Femur (tissue), 1 donor: ENCODE results near the gene ARHGAP15.
A peak's percentile ranks its signal among the peaks of the same experiment; 100 is the strongest.

ENCODE experiments used
- DNase-seq: peaks from one replicate; pipeline ENCODE4 v3.0.0-alpha.2; 2017

Gene ARHGAP15

DNA sequence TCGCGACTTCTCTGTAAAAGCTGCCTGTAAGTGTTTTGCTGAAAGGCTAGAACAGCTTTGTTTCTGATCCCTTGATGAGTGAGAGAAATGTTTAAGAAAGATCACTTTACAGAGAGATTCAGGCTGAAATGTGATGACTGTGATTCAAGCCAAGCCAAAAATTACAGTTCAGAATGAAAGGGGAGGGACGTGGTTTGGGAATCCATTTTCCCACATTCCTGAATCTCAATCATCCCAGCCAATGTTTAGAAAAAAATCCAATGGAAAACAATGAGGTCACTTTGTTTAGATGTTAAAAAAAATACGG lies 416.7 kb downstream of the ARHGAP15 start:
- peak; percentile 41 for DNase-seq

DNA sequence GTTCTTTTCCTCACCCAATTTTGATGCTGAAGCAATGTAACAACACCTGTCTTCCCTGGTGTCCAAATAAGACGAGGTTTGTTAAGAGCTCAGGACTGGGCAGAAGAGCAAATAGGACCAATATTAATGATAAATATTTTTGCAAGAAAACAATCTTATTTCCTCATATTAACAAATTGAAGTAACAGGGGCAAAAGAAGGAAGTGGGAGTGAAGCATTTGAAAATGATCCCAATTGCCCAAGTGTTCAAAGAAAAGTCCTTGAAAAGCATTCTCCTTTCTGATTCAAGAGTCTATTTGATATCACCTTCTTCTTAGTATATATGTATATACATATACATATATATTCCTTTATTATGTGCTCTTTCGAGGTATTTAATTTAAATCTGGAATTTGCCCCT lies 418.8 kb downstream of the ARHGAP15 start:
- DNase-seq, result no peak

DNA sequence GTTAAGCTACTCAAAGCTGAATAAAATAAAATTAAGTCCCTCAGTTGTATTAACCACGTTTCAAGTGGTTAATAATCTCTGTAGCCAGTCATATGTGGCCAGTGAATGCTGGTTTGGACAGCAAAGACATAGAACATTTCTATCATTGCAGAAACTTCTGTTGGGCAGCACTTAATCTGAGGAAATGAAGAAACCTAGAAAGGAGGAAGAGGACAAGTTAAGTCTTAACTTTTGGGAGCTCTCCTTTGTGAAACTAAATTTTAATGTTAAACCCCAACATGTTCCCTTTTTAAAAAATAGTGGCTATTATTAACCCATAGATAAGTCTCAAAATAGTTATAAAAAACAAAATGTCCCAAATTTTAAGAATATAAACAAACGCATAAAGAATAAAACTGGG lies 421.3 kb downstream of the ARHGAP15 start:
- no peak for DNase-seq

DNA sequence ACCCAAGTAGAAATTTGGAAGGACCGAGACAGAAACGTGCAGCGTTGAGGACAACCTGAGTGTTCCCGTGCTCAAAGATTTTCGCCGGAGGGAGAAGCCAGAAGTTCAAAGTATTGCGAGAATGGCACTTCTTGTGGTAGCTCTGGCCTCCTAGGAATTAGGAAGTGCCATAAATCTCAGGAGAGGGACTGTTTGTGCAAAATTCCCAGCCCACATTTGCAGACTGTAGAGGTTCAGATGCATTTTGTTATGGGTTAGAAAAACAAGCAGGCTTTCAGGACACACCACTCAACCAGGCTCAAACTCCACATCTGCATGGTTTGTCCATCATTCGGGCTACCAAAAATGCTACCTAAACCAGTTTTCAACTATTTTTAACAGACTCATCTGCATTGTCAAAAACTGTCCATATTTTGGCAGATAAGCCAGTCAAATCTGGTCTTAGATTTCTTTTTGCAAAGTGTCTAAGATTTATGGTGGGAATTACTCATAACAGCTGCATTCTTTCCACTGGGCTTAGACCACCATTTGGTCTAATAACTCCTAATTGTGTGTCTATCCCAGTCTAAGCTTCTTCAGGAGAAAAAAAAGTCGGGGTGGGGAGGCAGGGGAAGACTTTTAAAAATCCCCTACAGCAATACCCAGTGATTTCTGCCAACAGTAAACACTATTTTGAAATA lies 422.9 kb downstream of the ARHGAP15 start:
- DNase-seq, result peak; percentile 24

DNA sequence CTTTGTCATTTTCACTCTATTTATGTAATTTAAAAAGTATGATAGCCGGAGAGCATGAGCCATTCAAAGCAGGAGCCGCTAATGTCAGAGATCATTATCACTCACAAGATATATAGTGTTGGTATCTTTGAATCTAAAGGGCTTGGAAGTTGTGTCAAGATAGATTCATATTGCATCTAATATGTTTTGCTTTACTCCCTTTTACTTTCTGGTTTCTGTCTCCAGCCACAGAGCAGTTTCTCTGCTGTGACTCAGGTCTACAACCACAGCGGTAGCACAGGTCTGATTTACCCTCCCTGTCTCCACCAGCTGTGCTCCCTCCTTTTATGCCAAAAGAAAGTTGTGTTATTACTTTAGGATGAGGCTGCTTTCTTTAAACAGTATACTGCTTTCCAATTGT lies 424.0 kb downstream of the ARHGAP15 start:
- DNase-seq, result no peak

DNA sequence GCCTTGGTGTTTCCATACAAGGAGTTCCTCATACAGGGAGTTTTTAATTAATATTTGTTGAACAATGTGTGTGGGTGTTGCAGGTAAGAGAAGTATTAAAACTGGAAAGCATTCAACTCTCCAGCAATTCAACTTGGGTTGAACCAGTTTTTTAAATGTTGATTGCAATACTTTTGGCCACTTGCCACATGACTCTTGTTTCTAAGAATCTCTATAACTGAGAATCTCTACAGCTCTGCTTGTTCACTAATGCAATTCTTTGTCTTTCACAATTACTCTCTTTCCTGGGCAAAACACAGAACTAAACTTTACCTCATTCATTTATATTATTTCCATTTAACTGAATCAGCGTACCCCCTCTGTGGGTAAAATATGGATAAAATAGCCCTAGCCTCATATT lies 429.4 kb downstream of the ARHGAP15 start:
- no peak for DNase-seq

DNA sequence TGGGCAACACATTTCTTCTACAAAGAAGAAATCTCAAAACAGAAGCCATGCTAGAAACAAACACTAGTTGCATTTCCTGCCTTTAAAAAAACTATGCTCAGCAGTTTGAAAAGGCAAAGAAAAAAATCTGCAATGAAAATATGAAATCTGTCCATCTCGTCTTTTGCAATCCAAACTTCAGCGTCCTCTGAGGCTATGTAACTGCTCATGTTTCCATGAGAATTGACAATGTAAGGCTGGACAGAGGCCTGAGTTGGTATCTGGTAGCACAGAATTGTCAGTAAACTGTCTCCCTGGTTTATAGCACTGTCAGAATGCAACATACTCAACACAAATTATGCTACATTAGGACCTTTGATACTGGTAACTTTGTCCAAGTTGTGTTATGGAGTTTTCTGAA lies 429.9 kb downstream of the ARHGAP15 start:
- no peak for DNase-seq

DNA sequence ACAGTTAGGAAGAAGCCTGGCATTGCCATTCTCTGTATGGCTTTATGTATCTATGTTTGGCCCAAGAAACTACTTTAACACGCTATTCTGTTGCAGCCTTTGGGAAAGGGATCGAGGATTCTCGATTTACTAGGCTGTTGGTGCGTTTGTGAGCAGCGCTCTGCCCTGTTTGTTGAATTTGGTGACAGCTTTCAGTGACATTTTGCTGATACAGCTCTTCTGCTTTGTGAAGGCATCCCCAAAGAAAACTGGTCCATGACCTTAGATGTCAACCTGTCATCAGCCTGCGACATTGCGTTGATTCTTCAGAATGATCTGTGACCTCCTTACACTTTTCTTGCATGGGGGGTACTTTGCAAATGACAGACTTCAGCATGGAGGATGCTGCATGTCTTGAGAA lies 431.5 kb downstream of the ARHGAP15 start:
- no peak for DNase-seq

DNA sequence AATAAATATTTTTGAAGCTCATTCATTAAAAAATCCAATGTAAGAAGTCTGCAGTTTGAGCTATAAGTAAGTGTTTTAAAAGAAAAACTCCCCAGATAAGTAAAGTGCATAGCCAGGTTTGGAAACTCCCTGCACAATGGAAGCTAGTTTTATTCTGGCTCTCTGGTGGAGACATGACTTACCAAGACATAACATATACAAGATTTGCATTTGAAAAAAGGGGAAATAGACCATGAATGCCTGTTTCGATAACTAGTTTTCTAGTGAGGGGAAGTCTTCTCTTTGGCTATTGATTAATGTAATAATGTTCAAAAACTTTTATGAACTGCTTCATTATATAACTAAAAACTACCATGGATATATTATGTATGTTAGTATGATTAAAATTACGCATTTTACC lies 435.2 kb downstream of the ARHGAP15 start:
- DNase-seq, result no peak

DNA sequence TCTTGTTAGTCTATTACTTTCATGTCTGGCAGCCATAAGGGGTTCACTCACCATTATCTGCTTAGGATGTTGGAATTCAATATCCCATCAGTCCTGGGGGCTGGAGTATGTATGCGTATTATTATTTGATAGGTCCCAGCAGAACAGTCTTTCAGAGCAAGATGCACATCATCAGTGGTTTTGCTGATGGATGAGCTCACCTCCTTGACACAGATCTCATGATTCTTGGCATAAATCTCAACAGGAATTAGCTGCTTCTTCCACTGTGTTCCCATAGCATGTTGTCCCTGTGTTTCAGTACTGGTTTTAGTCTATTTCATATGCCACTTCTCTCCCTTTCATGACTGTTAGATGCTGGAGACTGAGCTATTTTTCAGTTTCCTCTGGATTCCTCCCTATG lies 442.5 kb downstream of the ARHGAP15 start:
- DNase-seq, result no peak

DNA sequence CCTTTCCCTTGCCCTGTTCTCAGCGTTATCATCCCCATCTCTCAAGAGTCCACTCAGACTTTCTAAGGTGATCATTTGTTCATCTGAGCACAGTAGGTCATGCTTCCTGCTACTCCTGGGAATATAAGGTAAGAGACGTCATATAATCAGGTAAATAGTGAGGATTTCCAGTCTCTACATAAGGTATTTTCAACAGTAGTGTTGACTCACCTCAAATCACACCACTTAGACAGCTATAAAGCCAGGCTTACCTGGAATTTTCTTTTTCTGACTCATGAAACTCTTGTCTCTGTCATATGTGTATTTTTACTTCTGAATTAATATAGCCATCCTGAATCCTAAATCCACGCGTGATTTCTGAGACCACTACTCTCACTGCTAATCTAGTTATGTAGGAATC lies 443.2 kb downstream of the ARHGAP15 start:
- no peak for DNase-seq

DNA sequence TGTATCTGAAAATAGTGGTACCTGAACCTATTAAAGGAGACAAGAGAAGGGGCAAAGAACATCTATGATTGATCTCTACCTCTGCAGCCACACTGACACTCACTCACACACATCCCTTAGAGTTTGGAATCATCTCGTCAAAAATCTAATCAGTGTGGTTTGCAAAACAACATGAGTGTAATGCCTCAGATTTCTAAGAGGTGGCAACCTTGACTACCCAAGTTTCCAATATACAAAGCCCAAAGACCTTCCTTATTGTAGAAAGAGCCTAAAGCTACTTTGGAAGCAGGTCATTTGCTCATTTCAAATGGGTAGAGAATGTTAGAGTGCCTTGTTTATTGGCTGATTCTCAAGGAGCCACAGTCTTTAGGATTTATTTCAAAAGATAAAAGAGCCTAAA lies 444.9 kb downstream of the ARHGAP15 start:
- DNase-seq, result no peak

DNA sequence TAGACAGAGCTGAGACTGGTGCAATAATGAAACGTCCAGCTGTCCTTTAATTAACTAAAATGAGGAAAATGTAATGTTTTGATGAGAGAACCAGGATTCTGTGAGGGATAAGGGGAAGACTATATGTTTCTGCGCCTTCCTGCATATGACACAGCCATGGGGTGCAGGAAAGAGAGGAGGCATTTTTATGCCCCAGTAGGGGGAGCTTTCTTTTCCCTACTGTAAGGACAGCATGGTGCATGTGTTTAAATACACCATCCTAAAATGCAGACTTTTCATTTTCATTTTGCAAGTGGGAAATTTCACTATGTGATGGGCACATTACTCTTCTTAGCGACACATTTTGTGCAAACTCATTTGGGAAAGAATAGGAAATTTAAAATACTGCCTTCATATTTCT lies 446.1 kb downstream of the ARHGAP15 start:
- DNase-seq, result no peak

DNA sequence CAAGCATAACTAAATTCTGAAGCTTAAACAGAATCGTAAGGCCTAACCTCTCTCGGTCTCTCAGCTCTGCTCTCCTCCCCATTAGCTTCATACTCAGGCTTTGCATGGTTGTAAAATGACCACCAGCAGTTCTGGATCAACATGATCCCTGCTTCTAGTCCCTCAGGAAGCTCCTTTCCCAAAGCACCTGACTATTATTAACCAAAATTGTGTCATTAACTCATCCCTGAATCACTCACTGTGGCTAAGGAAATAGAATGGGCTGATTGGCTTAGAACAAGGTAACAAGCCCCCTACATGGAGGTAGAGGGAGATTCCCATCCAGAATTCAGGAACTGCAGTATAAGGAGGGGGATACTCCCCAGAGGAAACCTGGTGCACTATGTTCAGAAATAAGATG lies 448.3 kb downstream of the ARHGAP15 start:
- DNase-seq, result no peak

DNA sequence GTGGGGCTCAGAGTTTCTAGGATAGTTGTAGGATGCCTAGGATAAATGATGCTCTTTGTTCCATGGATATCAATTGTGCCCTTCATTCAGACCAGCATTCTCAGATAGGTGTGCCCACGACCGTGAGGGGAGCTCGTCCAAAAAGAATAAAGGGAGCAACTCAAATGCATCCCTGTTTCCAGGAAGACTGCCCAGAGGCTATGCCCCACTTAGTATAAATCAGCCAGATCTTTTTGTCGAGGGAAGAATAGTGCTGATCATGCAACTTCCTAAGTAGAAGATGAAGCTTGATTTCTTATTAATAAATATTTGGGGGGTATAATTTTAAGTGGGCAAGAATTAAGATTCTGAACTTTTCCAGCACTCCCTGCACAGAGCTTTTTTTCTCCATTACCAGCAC lies 450.2 kb downstream of the ARHGAP15 start:
- no peak for DNase-seq

DNA sequence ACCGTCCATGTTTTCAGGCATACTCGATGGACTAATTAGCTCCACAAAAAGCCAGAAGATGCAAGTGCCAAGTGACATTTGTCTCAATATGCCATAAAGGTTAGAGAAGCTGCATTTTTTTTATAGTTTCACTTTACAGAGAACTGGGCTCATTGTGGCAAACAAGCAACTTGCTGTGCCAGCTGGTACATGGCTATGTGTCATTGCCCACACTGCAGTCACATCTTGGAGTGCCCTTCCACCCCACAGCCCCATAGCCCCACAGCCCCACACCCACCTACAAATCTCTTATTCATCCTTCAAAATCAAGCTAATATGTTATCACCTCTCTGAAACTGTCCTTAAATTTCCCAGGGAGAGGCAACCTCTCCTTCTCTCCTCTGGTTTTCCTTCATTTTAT lies 451.9 kb downstream of the ARHGAP15 start:
- no peak for DNase-seq

DNA sequence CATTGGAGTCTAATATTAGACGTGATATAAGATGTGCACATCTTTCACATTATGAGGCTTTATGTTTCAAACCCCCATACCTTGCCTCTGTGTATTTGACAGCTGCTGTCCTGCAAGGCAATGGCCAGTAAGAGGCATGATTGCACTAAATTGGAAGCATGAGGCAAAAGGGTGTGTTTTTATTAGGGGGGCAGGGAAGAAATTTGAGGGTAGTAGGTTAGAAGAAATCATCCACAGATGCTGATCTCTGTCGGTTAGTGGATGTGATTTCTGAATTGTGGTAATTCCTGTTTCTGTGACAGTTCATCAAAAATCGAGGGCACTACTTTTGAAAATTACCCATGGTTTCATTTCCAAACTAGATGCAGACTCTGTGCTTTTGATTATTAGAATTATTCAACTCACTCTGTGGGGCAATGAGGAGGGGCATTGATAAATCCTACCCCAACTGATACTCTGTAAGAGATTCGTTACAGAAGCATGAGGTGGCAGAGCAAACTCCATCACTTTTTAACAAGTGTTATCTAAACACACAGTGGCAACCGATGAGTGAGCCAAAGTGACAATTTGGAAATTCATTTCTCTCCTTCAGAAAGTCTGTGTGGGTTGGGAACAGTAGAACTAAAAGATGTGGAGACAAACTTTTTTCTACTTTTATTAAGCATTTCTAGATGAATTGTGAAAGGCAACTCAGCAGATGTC lies 453.0 kb downstream of the ARHGAP15 start:
- no peak for DNase-seq

DNA sequence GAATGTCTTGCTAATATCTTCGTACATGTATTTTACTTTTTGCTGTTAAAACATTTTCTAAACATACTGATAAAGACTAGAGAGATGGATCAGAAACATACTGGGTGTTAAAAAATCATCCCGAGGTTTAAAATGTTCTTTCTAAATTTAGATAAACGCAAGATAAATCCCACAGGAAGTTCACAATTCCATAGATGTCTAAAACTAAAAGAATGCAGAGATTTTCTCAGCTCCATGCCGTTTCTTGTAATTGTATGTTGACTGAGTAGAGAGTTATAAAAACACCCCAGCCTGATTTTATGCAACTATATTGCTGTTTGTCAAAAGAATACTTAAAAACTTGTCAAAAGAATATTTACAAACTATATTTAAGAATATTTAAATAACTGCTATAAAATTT lies 455.7 kb downstream of the ARHGAP15 start:
- no peak for DNase-seq

DNA sequence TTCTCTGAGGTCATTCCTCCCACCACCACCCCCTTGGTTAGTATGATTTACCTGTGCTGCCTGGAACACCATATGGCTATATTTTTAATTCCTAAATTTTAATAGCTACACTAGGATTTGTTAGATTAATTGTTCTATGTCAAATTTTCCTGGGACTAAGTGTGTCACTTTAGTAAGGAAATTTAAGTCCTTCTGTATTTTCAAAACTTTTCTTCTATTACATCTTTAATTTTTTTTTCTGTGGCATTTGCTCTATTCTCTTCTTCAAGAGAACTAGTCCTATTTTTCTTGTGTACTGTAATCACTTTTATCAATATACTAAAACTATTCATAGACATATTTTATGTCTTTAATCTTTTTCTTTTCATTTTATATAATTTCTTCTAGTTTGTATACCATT lies 456.9 kb downstream of the ARHGAP15 start:
- DNase-seq, result no peak

DNA sequence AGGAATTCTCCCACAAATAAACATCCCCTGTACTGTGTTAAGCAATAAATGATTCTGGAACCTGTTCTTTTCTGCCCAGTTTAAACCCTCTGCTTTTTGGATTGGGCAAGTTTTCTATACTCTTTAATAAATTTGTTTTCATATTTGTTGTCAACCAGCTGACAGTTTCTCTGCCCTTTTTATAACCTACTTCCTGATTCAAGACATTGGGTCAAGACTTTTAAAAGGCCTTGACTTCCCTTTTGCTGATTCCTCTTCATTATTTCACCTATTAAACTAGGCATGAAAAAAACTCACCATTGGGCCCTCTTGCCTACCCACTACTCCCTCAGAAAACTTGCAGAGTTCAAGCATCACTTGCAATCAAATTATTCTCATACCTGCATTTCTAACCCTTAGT lies 459.5 kb downstream of the ARHGAP15 start:
- DNase-seq, result no peak

DNA sequence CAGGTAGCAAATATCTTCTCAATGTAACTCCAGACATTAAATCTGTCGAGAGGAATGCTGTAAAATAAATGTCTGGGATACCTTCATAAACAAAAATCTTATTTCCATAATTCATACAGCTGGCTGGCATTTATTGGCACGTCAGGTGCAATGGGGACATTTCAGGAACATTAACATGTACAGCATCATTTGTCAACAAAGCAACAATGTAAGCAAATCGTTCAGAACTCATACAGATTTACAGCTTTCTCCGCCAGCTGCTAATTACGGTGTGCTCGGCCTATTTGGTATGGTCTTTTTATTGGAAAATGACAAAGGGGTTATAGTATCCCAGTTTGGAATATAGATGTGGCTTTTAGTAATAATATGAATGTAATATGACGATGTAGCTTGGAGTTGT lies 464.9 kb downstream of the ARHGAP15 start:
- DNase-seq, result no peak

DNA sequence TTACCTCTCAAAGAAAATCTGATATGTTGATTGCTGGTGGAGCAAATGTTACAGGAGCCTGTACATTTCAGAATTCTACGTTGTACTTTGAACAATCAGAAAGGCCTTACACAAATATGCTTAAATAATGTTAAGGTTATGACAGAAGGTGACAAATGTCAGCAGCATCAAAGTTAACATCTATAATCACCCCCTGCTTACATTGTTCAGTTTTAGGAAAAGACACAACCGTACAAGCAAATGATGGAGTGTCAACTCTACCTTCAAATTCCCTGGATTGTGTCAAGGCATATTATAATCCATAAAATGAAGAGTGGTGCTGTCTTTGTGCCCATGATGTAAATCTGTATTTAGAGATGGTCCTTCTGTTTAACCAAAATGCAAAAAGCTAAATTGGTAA lies 465.5 kb downstream of the ARHGAP15 start:
- DNase-seq, result no peak

DNA sequence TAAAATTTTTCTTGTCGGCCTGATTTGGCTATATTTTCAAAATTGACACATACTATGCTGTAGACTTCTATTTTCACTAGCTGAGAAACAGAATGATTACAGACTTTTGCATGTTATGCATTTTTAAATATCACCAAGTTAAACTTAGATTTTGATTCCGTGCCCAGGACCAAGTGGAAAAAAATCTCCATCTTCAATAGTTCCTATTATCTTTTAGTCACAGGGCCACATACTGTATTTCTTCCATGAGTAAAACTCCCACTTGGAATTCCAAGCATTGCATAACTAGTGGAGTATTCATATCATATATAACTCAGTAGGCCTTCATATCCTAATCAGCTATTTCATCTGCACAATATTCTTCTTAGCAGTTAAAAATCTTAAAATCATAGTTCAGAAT lies 470.9 kb downstream of the ARHGAP15 start:
- no peak for DNase-seq

DNA sequence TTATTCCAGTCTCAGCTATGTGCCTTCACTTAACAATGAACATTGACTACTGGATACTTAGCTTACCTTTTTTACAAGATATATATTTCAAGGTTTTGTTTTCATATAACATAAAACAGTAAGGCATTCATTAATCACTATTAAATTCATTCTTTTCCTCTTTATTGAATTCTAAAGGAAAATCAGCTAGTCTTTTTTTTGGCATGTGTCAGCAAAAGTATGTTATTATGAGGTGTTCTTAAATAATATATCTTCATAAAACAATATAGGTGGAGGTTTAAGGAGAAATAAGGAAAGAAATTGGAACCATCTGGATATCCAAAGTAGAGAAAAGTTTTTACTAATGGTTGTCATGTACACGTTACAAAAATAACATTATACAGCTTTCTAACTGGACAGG lies 472.6 kb downstream of the ARHGAP15 start:
- DNase-seq, result no peak

DNA sequence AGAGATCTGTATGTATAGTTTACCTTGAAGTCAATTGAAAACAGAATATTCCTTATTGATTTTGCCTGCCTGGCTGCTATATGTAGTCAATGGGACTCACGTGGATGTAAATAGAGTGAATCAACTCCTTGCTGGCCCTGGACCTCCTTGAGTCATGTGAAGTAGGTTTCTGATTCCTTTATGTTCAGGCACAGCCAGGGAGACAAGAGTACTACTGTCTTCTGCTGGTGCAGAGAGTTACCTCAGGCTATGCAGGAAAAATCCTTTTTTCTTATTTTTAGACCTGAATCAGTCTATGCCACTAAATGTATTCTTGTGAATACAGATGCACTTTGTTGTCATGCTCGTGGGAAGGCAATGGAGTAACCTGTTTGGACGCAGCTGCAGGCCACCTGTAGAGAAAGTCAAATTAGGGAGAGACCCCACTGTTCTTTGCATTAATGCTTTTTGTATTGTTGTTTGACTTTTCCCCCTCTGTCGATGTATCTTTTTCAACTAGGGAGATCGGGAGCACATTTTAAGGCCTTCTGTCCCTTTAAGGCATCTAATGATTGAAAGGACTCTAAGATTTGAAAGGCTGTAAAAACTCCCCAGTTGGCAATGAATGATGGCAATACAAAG lies 473.9 kb downstream of the ARHGAP15 start:
- DNase-seq, result no peak
